Choroid plexus epithelial cell (primary cell): ENCODE results near the gene PBX2.
A peak's percentile ranks its signal among the peaks of the same experiment; 100 is the strongest.

Source experiments
- DNase-seq: peaks from one replicate; pipeline ENCODE4 v3.0.0-alpha.2; 2010; ENCODE audit warnings: low read depth
- H3K4me3 ChIP-seq: 2 replicates; pipeline ENCODE4 v1.5.1; 2011; ENCODE audit warnings: low read depth, mild to moderate bottlenecking, control low read depth, low read length, moderate library complexity
- TF ChIP-seq, protein P1 (sequence below): conservative IDR thresholded peaks from 2 replicates; pipeline ENCODE4 v1.5.1; 2011; ENCODE audit warnings: low read depth, mild to moderate bottlenecking, control low read depth, inconsistent platforms, low read length, moderate library complexity

Gene PBX2

DNA sequence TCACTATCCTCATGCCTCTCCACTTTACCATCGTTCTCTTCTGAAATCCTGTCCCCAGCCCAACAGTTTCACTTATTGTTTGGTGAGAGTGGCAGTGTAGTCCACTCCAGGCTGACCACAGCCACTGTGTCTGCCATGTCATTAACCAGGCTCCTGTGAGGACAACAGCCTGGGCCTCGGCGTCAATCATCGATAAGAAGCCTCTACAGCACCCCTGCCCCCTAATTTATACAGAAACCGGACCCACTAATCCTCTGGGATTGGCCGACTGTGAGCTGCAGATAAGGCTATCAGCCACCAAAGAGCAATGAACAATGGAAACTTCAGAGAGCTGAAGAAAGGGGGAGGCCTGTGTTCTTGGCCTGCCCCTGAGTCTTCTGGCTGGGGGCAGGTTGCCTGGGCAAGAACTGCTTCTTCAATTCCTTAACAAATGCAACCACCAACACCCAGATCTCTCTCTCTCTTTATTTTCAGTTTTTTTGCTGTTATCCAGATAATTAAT, 22.2 kb downstream of the PBX2 start:
- no peak overlapping the region for H3K4me3 ChIP-seq
- TF ChIP-seq, protein P1, sequence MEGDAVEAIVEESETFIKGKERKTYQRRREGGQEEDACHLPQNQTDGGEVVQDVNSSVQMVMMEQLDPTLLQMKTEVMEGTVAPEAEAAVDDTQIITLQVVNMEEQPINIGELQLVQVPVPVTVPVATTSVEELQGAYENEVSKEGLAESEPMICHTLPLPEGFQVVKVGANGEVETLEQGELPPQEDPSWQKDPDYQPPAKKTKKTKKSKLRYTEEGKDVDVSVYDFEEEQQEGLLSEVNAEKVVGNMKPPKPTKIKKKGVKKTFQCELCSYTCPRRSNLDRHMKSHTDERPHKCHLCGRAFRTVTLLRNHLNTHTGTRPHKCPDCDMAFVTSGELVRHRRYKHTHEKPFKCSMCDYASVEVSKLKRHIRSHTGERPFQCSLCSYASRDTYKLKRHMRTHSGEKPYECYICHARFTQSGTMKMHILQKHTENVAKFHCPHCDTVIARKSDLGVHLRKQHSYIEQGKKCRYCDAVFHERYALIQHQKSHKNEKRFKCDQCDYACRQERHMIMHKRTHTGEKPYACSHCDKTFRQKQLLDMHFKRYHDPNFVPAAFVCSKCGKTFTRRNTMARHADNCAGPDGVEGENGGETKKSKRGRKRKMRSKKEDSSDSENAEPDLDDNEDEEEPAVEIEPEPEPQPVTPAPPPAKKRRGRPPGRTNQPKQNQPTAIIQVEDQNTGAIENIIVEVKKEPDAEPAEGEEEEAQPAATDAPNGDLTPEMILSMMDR = no peak
- no peak for DNase-seq

DNA sequence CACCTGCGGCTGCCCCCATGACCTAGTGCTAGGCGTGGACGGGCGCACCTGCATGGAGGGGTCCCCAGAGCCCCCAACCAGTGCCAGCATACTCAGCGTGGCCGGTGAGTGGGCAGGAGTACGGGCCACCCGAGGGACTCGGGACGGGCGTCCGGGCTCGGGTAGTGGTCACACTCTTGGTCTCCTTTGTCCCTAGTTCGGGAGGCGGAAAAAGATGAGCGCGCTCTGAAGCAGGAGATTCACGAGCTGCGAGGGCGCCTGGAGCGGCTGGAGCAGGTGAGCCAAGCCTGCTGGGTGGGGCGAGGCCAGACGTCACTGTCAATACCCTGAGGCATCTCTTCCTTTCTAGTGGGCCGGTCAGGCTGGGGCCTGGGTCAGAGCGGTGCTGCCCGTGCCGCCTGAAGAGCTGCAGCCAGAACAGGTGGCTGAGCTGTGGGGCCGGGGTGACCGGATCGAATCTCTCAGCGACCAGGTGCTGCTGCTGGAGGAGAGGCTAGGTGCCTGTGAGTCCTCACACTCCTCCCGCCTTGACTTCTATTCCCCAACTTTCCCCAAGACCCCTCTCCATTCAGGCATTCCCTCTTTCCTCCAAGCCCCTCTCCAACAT, 22.7 kb downstream of the PBX2 start:
- TF ChIP-seq, protein P1 = no peak
- no peak overlapping the region for H3K4me3 ChIP-seq
- no peak for DNase-seq

- DNase-seq = no peak
- TF ChIP-seq, protein P1 = peak; percentile 29
- H3K4me3 ChIP-seq = no peak overlapping the region
These were observed 23.5 kb downstream of the PBX2 start for GRCh38 chr6:32166411-32167061.

DNA sequence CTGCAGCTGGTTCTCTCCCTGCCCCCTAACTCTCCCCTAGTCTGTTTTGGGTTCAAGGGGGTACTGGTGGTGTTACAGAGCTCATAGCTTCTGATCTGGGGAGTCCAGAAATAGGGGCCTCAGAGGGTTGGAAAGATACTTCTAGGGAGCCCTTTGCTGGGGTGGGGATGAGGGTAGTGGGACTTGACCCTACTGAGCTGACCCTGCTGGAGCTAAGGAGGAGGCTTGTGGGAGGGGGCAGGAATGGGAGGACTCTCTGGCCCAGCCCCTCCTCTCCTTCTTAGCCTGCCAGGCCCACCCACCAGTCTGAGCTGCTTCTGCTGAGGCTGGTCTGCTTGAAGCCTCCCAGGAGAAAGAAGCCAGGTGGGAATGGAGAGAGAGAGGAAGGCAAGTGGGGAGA, 25.7 kb downstream of the PBX2 start, which contains the start of gene EGFL8:
Gene EGFL8 (plus strand): TSS at position 301 of the 400 bp plus-strand sequence. CDS start 1,571 bp downstream, outside the sequence.
- no peak for DNase-seq
- no peak within 1 kb of the TSS for H3K4me3 ChIP-seq
- TF ChIP-seq, protein P1 = no peak

GRCh38 chr6:32163559-32164258, 26.3 kb downstream of the PBX2 start:
- TF ChIP-seq, protein P1 = no peak
- no peak overlapping the region for H3K4me3 ChIP-seq
- DNase-seq = no peak

- H3K4me3 ChIP-seq = no peak overlapping the region
- no peak for DNase-seq
- TF ChIP-seq, protein P1 = no peak
These were observed 31.9 kb downstream of the PBX2 start for GRCh38 chr6:32158052-32158451.
